Daoy (cell line): ENCODE data around the gene PPP1R13L. TPM values are rescaled to one million over a fixed set of nuclear protein-coding genes. Genes with fewer than 3 reads are reported as not detected.

ENCODE experiments used
- DNase-seq: peaks from one replicate; pipeline ENCODE4 v3.0.0-alpha.2; 2015; ENCODE audit warnings: low read depth
- total RNA-seq: library from RNA; depleted of rRNA; stranded (reverse); fragments of >200 nt; shearing (Covaris generic); gene quantifications from 2 replicates; pipeline ENCODE4 v1.2.3, GENCODE V29; 2014

The PPP1R13L gene
- total RNA-seq, 1 experiment from 2014 or later = 3.7 TPM

DNA sequence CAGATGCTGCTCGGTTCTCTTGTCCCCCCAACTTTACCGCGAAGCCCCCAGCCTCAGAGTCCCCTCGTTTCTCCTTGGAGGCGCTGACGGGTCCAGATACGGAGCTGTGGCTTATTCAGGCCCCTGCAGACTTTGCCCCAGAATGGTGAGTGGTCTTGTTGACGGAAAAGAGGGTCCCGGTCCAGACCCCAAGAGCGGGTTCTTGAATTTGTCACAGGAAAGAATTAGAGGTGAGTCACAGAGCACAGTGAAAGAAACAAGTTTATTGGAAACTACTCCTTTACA is 2.2 kb upstream of the PPP1R13L start:
- DNase-seq = no peak

DNA sequence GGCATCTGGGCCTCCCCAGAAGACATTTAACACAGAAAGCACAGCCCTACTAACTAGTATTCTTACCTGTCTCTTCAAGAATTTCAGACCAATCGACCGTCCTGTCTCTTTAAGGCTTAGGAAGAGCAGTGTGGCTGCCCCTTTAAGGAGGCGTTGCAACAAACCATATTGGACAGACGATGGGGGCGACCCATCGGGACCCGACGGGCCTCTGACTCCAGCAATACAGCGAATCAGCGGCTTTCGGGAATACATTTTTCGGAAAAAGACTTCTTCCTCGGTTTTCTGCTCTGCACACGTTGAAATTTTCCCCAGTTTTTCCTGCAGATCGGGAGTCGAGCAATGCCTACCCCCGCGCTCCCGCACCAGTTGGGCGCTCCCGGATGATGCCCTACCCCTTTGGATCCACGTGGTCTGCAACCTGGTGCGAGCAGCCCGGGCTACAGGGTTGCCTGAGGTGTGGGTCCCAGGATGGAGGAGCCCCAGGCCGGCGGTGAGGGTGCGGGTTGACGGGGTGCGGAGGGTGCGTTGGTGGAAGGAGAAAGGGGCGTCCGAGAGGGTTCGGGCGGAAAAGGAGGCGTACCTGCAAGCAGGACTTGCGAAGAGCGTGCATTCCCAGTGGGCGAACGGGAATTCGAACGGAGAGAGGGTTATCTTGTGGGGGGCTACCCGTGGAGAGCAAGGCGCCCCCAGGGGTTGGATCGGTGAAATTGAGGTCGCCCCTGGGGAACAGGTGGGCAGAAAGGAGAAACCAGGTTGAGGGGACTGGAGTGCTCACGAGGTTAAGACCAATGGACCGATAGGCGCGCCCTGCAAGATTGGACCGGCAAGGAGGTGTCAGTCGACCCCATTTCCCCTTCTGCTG is 1.6 kb upstream of the PPP1R13L start, which contains the start of gene POLR1G:
TSS of gene POLR1G (plus strand) at position 419 of the 865 bp plus-strand sequence. CDS start at position 472, 53 bp downstream.
- peak; percentile 88 for DNase-seq

DNA sequence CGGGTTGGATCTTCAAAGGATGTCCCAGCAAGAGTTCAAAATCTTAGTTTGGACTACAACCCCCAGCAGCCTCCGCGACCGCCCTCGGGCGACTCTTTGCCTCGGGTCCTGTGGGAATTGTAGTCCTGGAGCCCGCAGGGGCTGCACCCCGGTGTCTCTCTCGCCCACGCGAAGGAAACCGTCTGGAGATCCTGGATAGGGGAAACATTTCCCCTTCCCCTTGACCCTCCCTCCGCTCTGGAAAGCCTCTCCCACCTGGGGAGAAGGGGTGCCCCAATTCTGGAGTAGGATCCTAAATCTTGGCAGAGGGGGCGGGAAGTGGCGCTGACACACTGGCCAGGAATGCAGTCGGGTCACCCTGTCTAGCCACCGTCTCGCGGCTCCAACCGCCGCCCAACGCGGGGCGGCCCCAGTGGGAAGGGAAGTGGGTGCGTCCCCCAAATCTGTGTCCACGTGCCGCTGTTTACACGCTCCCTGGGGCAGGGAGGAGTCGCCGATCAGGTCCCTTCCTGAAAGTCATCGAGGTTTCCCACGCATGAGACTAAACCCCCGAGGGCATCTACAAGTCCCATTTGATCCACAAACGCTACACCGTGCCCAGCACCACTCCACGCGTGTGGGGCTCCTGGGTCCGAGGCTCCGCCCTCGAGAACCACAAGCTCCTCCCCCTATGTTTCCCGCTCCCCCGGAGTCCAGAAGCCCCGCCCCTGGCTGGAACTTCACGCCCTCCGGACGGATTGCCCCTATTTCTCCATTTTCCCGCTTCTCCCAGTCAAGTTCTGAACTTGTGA is 761 bp upstream of the PPP1R13L start:
- peak; percentile 95 for DNase-seq

DNA sequence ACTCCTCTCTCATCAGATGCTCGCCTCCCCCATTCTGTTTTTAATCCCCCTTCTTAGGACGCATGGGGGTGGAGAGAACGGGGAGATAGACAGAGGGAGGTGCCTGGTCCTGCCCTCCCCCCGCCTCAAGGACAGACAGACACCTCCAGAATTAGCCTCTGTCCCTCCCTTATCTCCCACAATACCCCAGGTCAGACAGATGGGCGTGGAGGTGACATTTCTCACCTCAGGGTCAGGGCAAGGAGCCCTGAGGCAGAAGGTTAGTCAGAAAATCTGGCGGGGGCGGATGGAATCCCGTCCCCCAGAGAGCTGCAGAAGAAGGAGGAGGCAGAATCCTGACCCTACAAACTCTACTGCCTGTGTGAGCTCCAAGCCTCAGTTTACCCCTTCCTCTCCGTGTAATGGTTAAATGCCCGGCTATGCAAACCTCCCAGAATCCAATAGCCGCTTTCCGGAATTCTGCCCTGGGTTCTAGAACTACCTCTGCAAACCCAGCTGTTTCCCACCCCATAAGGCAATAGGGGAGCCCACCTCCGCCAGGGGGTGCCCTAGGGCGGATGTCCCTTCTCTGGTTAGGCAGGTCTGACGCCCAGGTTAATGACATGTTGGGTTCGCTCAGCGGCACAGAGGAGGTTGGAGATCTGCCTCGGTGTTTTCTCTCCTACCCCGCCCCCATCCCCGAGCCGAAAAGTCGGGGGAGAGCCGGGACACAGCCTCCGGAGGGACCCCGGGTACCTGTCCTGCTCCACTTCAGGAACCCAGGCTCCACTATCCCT is 900 bp downstream of the PPP1R13L start:
- DNase-seq = peak; percentile 43

DNA sequence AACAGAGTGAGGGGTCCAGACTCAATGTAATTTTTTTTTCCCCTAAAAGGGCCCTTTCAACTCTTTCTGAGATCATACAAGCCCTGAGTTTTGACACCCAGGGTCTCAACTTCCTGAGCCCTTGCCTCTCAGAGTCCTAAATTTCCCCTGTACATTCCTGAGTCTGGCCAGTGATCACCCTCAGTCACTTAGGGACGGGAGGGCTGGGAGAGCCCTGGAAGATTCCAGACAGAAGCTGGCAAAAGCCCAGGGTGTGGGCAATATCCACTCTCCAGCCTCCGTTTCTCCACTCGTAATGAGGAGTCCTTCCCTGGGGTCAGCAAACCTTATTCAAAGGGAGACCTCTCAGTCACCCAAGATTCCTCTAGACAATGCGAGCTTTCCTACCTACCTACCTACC is 1.6 kb downstream of the PPP1R13L start:
- no peak for DNase-seq

DNA sequence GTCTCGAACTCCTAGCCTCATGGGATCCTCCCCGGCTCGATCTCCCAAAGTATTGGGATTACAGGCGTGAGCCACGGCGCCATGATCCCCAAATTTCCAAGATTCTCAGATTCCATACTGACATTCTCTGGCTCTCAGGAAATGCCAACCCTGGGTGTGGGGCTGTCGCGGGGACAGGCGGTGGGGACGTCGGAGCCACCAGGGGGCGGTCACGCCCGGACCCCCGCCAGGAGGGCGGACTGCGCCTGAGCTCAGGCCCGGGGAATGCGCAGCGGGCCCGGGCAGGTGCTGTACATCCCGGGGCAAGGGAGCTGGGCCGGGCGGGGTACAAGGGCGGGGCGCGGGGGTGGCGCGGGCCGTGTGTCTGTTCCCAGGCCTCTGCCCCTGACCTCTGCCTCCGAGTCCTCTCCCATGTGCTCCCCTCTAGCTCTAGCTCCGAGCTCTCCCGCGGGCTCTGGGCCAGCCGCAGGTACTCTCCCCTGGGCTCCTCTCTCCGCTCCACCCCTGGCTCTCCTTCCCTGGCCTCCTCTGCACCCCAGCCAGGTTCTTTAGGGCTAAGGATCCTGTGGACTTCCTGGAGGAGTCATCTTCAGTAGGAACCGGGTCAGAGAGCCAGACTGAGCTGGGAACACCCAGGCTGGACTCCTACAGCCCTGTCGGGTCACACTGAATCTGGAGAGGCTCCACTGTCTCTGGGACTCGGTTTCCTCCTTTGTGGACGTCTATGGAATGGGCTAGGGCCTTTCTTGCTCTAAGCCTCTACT is 2.4 kb downstream of the PPP1R13L start:
- DNase-seq = peak; percentile 39

DNA sequence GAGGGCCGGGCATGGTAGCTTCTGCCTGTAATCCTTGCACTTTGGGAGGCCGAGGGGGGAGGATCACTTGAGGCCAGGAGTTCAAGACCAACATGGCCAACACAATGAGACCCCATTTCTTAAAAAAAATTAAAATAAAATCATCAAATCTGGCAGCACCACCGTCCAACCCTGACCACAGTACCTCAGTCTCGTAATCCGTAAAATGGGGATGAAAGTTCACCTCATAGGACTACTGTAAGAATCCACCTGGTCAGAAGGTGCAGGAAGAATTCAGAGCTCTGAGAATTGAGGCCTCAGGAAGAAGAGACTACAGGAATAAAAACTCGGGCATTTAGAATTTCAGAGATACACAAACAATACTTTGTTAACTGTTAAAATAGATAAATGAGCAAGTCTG is 3.1 kb downstream of the PPP1R13L start:
- no peak for DNase-seq

DNA sequence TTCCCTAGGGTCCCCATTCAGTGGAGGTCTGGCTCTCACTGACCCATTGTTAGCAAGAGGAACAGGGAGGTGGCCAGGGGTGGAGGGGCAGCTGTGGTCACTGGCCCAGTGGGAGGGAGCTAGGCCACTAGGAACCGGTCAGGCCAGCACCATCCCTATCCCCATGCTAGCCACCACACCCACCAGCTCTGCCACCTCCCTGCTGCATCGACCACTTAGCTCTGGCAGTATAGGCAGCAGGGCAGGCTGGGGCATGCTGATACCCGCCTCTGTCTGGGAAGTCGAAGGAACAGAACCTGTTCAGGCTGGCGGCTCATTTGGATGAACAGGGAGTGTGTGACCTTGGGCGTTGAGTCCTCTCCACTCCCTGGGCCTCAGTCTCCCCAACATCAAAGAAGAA is 4.7 kb downstream of the PPP1R13L start:
- no peak for DNase-seq

DNA sequence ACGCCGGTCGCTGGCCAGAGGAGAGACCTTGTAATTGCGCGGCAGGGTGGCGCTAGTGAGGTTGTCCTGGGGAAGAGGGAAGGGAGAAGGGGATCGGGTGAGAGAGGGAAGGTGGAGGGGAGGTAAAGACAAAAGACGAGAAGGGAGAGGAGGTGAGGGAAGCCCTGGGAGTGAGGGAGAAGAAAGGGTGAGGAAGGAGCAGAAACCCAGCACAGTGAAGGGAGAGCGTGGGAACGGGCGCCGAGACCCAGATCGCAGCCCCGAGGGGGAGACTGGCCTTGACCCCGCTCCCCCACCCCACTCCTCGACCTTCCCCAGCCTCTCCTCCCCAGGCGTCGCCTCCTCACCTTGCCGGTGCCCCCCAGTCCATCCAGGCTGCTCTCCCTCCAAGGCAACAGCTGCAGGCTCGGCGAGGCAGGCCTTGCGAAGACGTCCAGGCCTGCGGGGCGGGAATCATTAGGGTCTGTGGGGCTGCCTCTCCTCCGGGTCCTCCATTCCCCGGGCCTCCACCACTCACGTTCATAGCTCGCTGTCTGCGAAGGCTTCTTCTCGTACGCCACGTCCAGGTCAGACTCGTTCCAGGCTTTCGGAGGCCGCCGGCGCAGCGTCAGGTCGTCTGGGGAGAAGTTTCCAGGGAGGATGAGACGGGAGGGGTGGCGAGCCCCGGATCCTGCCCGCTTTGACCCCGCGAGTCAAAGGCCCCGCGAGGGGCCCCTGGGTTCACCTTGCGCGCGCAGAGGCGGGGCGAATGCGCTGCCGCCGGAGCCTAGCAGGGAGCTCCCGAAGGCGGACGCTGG is 8.8 kb downstream of the PPP1R13L start:
- no peak for DNase-seq

DNA sequence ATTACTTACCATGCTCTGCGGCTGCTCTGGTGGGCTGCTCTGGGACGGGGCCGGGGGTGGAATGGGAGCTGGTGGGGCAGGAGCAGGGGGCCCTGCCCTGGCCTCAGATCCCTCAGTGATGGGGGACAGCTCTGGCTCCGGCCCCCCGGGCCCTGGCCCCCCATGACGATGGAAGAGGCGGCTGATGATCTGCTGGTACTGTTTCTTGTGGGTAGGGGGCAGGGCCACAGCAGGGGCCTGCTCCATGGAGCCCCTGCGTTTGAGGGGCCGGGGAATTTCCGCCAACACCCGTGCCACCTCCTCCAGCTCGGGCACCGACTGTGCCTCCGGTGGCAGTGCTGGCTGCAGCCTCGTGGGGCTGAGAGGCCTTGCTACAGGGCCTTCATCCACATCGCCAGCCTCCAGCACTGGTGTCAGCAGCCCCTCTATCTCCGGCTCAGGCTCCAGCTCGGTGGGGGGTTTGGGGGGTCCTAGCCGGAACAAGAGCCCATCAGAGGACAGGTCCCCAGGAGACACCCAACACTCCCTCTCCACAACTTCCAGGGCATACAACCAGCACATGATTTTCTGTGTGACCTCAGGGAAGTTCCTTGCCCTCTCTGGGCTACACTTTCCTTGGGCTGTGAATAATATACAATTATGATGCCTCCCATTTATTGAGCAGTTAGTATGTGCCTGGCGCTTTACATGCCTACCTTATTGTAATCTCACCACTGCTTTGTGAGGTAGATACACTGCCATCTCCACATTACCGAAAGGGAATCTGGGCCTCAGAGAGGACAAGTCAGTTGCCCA is 12.8 kb downstream of the PPP1R13L start:
- DNase-seq = no peak

DNA sequence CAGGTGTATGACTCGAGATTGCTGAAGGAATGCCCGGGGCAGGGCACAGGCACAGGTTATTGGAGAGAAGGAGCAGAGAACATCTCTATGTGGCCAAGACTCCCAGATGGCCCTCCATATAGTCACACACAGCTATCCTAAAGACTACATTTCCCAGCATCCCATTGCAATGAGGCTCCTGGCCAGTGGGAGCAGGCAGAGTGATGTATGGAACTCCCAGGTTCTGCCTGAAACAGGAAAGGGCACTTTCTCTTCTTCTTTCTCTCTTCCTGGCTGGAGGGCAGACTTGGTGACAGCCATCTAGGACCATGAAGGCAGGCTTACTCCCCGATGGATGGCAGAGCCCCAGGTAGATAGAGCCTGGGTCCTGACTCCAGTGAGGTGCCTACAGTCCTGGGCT is 13.5 kb downstream of the PPP1R13L start:
- peak; percentile 54 for DNase-seq

DNA sequence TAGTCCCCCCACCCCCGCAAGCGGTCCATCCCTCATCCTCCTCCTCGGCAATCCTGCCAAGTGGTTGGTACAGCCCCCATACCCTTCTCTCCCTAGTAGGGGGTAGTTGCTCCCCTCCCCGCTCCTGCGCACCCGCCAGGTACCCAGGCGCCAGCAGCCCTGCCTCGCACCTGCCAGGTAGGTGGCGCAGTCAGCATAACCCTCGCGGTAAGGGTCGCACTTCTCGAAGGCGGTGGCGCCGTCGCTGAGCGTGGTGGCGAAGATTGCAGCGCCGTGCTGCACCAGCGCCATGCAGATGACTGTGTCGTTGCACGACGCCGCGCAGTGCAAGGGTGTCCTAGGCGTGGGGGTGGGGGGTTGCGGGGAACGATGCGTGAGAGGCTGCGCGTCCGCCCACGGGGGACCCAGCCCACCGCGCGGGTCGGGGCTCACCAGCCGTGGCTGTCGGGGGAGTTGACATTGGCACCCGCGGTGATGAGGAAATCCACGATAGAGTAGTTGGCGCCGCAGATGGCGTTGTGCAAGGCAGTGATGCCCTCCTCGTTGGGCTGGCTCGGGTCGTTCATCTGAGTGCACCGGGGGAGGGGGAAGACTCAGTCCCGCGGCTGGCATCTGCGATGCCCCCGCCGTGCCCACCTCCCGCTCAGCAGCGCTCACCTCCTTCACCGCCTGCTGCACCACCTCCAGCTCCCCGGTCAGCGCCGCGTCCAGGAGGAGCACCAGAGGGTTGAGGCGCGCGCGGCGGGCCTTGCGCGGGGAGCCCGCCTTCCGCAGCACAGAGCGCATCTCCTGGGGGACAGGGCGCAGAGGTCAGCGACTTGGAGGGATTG is 19.3 kb downstream of the PPP1R13L start:
- no peak for DNase-seq

DNA sequence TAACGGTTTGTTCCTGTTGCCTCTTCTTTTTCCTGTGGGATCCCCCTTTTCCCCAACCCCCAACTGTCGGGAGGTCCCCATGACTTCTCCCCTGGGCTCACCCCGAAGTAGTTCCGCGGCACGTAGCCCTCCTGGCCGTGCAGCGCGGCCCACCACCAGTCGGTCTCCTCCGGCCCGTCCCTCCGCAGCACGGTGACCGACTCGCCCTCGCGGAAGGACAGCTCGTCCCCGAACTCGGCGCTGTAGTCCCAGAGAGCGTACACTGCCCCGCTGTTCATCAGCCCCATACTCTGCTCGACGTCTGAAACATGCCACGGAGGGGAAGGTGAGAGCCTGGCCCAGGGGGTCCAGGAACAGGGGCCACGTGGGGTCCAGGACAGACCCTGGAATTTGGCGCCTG is 22.4 kb downstream of the PPP1R13L start:
- DNase-seq = no peak

DNA sequence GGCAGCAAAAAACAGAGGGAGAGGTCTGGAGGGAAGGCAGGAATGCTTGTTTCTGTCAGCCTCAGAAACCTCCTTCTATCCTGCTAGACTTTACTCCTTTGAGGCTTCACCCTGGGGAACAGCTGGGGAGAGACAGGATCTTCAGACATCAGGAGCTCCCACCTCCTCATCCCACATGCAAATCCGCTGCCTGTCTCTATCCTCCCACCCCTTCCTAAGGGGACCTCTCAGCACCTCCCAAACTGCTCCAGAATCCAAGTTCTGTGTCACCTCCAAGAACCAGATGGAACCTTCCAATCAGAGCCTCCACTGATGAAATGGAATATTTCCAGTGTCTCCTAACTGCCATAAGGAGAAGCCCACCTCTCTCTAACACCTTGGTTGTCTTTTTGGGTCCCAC is 24.8 kb downstream of the PPP1R13L start:
- DNase-seq = no peak

DNA sequence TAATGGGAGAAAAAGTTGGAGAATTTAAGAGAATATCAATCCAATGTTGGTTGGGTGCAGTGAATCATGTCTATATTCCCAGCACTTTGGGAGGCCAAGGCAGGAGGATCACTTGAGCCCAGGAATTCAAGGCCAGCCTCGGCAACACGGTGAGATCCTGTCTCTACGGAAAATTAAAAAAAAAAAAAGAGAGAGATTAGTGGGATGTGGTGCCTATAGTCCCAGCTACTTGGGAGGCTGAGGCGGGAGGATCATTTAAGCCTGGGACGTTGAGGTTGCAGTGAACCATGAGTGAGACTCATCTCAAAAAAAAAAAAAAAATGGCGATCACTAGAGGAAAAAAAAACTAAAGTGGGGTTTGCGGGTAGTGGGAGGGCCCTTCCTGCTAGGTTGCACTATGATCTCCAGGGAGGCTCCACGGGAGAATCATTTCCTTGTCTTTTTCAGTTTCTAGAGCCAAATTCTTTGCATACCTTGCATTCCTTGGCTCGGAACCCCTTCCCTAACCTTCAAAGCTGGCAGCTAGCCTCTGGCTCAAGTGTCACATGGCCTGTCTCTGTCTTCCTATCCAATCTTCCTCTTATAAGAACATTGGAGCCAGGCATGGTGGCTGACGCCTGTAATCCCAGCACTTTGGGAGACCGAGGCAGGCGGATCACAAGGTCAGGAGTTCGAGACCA is 28.7 kb downstream of the PPP1R13L start:
- DNase-seq = peak; percentile 93

DNA sequence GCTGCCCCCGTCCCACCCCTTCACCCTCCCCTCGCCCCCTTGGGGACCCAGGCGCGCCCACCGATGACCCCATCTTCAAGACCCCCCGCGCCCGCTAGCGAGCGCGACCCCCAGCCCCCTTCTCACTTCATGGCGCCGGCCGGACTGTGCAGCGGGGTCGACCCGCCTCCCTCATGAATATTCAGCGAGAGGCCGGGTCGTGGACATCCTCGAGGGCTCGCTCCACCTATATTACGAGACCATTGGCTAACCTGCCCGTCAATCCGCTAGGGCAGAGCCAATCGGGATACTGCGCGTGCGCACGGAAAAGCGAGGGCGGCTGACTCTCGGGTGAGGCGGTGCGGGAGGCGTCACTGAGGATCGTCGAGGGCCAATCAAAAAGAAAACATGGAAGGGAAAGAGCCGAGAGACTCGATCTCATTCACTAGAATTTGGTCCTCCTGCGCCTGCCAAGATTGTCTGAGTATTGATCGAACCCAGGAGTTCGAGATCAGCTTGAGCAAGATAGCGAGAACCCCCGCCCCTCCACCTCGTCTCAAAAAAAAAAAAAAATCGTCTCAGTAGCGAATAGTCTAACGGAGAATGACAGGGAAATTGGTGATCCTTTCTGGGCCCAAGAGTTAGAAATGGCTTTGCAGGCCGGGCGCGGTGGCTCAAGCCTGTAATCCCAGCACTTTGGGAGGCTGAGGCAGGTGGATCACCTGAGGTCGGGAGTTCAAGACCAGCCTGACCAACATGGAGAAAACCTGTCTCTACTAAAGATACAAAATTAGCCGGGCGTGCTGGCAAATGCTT is 34.3 kb downstream of the PPP1R13L start, which contains the start of gene ERCC2:
TSS of gene ERCC2 (minus strand) at position 164 of the 795 bp plus-strand sequence. CDS start at position 131, 33 bp downstream.
- DNase-seq = peak; percentile 99

DNA sequence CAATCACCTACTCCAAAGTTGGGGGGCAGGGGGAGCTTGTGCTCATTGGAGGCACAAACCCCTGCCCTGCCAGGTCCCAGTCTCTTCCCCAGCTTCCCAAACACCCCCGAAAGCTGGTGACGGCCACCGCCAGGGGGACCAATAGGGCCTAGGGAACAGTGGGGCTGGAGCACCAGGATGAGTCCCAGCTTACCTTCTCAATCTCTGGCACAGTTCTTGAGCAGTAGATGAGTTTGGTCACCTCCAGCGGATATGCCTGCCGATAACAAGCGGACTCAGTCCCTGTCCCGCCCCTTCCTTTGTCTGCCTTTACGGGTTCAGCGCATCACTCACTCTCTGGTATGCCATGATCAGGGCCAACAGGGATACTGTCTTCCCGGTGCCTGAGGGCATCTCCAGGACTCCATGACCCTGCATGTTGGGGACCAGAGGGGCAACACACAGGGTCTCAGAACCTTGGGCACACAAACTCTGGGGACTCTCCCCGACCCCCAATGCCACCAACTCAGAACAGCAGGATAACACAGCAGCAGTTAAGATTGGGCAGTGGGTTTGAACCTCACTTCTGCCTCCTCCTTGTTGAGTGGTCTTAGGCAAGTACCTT is 36.0 kb downstream of the PPP1R13L start:
- DNase-seq = no peak
